ELR (cell line): ENCODE measurements around the gene NGEF.

Experiments used
- DNase-seq: peaks from one replicate; pipeline ENCODE4 v3.0.0-alpha.2; 2015; ENCODE audit warnings: low read depth

NGEF gene

GRCh38 chr2:232897598-232898408 lies 115.3 kb downstream of the NGEF start:
- DNase-seq, result no peak

- no peak for DNase-seq
Measured at GRCh38 chr2:232896720-232897597, 116.1 kb downstream of the NGEF start.

GRCh38 chr2:232896111-232896510 lies 116.9 kb downstream of the NGEF start:
- no peak for DNase-seq

DNA sequence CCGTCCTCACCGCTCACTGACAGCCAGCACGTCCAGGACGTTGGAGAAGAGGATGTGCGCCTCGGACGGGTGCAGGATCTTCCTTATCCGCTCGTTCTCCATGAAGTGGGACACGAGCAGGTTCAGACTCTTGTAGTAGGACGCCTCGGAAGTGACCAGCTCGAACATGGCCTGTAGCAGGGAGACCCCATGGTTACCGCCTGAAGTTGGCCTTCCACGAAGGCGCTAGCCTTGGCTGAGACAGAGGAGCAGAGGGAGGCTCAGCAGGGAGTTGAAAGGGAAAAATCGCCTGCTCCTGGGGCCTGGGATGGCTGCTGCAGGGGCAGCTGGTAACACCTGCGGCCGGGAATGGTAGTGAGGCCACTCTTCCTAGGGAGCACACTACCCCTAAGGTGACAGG lies 118.3 kb downstream of the NGEF start:
- no peak for DNase-seq

- no peak for DNase-seq
Measured at GRCh38 chr2:232894251-232894650, 118.8 kb downstream of the NGEF start.

GRCh38 chr2:232893834-232894233 lies 119.2 kb downstream of the NGEF start:
- DNase-seq, result no peak

DNA sequence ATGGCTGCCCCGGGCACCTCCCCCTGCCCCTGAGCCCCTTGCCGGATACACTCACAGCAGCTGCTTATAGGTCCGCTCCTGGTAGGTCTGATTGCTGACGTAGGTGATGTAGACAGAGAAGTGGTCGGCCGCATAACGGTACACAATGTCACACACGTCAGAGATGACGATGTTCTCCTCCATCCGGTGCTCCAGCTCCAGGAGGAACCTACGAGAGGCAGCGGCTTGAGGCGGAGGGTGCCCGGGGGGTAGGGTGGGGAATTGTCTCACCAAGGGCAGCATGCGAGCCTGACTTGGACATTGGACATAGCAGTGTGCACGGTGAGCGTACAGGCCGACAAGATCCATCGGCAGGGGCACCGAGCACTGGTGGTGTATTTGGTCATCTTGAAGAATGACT lies 120.2 kb downstream of the NGEF start:
- DNase-seq, result no peak

DNA sequence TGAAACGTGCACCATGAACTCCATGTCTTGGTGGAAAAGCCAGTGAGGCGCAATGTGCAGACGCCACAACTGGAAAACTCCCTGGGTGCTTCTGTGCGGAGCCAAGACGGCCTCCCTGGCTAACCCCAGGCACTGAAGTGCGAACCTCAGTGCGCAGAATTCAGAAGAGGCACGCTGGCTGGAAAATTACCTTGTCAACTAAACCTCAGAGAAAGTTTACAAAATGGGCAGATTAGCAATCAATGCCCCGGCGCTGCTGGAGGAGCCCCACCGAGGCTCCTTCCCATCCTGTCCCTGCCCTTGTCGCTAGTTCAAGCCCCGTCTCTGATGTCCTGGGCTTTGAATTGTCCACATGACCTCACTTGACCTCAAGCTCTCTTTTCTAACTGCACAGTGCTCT lies 120.8 kb downstream of the NGEF start:
- DNase-seq, result no peak

DNA sequence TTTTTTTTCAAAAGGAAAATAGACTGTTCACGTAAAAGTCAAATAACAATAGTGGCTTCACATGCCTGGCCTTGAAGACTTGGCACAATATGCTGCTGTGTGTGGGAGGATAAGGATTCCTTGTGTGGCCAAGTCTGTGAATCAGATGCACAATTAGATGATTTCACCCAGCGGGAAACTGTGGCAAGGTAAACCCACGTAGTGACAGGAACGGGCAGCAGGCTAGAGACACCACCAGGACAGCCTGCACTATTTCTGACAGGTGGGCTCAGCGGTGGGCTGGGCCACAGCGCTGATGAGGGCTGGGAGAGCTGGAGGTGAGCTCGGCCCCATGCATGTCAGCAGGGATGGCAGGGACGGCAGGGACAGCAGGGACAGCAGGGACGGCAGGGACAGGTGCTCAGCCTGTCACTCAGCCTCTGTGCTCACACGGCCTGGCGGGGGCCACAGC lies 121.4 kb downstream of the NGEF start:
- DNase-seq, result no peak

DNA sequence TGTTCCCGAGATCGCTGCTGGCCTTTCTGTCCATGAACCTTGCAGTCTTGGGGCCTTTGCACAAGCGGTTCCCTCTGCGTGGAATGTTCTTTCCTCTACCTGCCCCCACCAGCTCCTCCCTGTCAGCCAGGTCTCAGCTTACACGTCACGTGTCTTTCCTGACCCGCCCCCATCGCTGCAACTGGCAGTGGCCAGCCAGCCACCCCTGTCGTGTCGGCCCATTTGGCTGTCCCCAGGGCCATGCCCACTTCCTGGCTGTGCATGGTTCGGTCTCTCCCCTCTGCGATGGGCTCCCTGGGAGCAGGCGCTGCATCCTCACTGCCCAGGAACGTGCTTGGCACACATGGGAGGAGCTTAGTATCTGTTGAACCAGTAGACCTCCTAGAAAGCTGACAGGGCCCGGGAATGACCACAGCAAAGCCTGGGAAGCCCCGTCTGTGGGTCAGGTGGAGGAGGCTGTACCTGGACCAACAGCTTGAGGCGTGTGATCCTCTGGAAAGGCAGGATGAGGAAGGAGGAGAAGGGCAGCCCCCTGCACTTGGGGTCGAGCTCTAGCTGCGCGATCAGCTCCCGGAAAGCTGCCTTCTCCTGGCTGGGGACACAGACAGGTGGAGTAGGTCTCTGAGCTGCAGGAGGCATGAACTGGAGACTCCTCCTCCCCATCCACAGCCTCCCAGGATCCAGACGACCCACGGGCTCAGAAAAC lies 122.0 kb downstream of the NGEF start:
- DNase-seq, result peak; percentile 48

DNA sequence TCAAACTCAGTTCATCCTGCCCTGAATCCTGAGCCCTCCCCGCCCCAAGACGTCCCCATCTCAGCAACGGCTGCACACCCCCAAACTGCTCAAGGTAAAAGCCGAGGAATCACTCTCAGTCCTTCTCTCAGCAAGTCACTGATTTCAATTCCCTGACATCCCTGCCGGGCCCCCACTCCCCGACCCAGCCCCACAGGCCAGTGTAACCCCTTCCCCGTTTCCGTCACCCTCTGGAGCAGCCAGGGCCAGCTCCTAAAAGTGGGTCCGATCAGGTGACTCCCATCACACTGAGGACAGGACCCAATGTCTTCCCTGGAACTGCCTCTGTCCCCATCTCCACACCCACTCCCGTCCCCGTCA lies 122.5 kb downstream of the NGEF start:
- DNase-seq, result no peak

- DNase-seq, result no peak
Measured at GRCh38 chr2:232889876-232890401, 123.1 kb downstream of the NGEF start.

DNA sequence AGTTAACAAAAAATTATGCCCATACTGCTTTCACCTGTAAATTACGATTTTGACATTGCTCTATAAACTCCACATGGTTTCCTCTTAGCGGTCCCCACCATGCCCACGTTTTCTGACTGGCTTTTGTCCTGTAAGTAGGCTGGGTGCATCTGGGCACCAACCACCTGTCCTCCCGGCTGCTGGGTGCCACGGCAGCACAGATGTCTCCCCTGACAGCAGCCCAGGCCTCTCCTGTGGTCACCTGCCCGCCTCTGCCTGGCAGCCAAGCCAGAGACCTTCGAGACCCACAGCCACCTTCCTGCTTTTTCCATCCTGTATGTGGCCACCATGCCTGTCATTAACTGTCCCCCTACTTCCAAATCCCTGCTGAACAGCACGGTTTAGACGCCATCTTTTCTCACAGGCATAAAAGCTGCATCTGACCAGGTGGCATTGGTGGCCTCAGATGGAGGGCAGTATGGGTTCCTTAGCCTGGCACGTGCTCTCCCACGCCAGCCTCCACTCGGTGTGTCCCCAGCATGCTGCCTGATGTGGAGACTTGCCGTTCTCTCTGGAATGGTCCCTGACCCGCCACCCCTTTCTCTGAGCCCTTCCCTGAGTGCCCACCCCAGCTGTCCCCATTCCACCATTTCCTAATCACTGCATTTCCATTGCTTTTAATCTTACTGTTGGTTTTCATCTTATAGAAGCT lies 124.1 kb downstream of the NGEF start:
- DNase-seq, result no peak

GRCh38 chr2:232888099-232888836 lies 124.8 kb downstream of the NGEF start:
- DNase-seq, result no peak

DNA sequence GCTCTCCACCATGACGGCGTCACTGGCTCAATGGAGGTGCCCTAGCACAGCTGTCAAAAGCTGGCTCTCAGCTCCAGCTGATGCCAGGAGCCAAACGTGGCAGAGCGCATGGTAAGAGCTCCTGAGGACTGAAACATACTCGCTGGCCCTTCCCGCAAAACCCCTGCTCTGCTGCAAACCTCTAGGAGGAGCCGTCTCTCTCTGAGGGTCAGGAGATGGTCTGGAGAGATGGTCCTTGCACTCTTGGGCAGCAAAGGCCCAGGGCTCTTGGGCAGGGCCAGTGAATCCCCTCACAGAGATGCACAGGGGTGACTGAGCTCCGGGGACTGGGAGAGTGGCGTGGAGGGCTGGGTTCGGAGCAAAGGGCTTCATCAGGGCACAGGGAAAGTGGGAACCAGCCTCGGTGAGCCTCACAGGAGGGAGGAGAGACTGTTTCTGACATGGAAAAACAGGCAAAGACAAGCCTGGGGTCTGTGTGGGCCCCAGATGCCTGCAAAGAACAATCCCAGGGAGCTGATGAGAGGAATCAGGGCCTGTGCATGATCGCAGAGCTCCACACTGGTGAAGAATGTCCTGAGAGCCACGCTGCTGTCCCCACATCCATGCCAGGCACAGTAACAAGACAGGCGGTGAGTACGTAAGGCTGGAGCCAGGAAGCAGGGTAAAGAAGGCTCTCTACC lies 125.7 kb downstream of the NGEF start:
- peak; percentile 26 for DNase-seq

- DNase-seq, result no peak
Measured at GRCh38 chr2:232886632-232887031, 126.4 kb downstream of the NGEF start.

- no peak for DNase-seq
Measured at GRCh38 chr2:232886176-232886575, 126.9 kb downstream of the NGEF start.

GRCh38 chr2:232885264-232885961 lies 127.6 kb downstream of the NGEF start:
- no peak for DNase-seq

GRCh38 chr2:232884549-232885263 lies 128.3 kb downstream of the NGEF start:
- DNase-seq, result no peak
